K562 (cell line): Measurements from ENCODE around the gene NISCH. TPM values are rescaled to one million over a fixed set of nuclear protein-coding genes. Genes with fewer than 3 reads are reported as not detected.

ENCODE experiments used
- ASH1L ChIP-seq: fragments of 450-650 bp; IDR thresholded peaks from 2 replicates; pipeline ENCODE4 v1.6.1; 2018; ENCODE audit warnings: borderline replicate concordance, mild to moderate bottlenecking, low read depth; ENCODE audit not compliant: partially characterized antibody
- CREB1 ChIP-seq, 2 experiments: sonication (generic) in 1 of 2; formaldehyde crosslinking in 1 of 2; IDR thresholded peaks; 2 replicates each; pipeline versions ENCODE4 v1.6.1 to v1.8.0; 2012 to 2022; ENCODE audit warnings: inconsistent platforms in 1 of 2, mild to moderate bottlenecking in 1 of 2, missing genetic modification reagents in 1 of 2, moderate library complexity in 1 of 2
- EGR1 ChIP-seq: fragments of 450-650 bp; conservative IDR thresholded peaks from 2 replicates; pipeline ENCODE4 v1.6.1; 2017; ENCODE audit warnings: mild to moderate bottlenecking
- HEY1 ChIP-seq: fragments of 250-450 bp; sonication (Bioruptor Pico); IDR thresholded peaks from 2 replicates; pipeline ENCODE4 v1.5.0; 2020; ENCODE audit warnings: mild to moderate bottlenecking, moderate library complexity, borderline replicate concordance
- HMGN3 ChIP-seq: IDR thresholded peaks from 2 replicates; pipeline ENCODE4 v1.6.1; 2011; ENCODE audit warnings: borderline replicate concordance, low read depth, mild to moderate bottlenecking, mixed read lengths, low read length; ENCODE audit not compliant: insufficient read length; ENCODE audit errors: extremely low read depth
- HNRNPL ChIP-seq: fragments of 200-400 bp; formaldehyde crosslinking; IDR thresholded peaks from 2 replicates; pipeline ENCODE4 v1.6.1; 2017; ENCODE audit warnings: low read depth, mild to moderate bottlenecking, low read length
- HNRNPLL ChIP-seq: fragments of 200-400 bp; formaldehyde crosslinking; IDR thresholded peaks from 2 replicates; pipeline ENCODE4 v1.6.1; 2017; ENCODE audit warnings: low read length, low read depth, mild to moderate bottlenecking; ENCODE audit not compliant: poor library complexity, severe bottlenecking
- MAZ ChIP-seq, 2 experiments: fragments of 450-650 bp in 1 of 2; sonication (generic) in 1 of 2; formaldehyde crosslinking; IDR thresholded peaks in 1 of 2; conservative IDR thresholded peaks in 1 of 2; 2 replicates each; pipeline versions ENCODE4 v1.4.0 to v1.5.0; 2020; ENCODE audit warnings: mild to moderate bottlenecking in 1 of 2, missing genetic modification reagents in 1 of 2
- MBD2 ChIP-seq: sonication (generic); IDR thresholded peaks from 2 replicates; pipeline ENCODE4 v1.6.1; 2016; ENCODE audit warnings: low read depth, borderline replicate concordance
- NBN ChIP-seq: fragments of 450-650 bp; IDR thresholded peaks from 2 replicates; pipeline ENCODE4 v1.6.1; 2016; ENCODE audit warnings: low read depth, mild to moderate bottlenecking
- NR2C1 ChIP-seq, 2 experiments: fragments of 450-650 bp; IDR thresholded peaks; 2 replicates each; pipeline ENCODE4 v1.6.1; 2017; ENCODE audit warnings: mild to moderate bottlenecking in 2 of 2, antibody characterized with exemption in 1 of 2, inconsistent platforms in 1 of 2, missing compliant biosample characterization in 1 of 2, missing genetic modification characterization in 1 of 2
- NR2C2 ChIP-seq, 2 experiments: fragments of 200-800 bp in 1 of 2; sonication (Bioruptor generic) in 1 of 2; sonication (generic) in 1 of 2; formaldehyde crosslinking in 1 of 2; IDR thresholded peaks; 2 replicates each; pipeline versions ENCODE4 v1.6.1 to v1.8.0; 2016 to 2022; ENCODE audit warnings: mild to moderate bottlenecking in 1 of 2, missing compliant biosample characterization in 1 of 2, missing genetic modification characterization in 1 of 2, missing genetic modification reagents in 1 of 2
- RCOR1 ChIP-seq, 2 experiments: IDR thresholded peaks; 2 replicates each; pipeline ENCODE4 v1.6.1; 2012; ENCODE audit warnings: low read depth in 2 of 2, low read length in 2 of 2, borderline replicate concordance in 1 of 2, improper control_type of control experiment in 1 of 2
- SREBF2 ChIP-seq: sonication (generic); formaldehyde crosslinking; IDR thresholded peaks from 2 replicates; pipeline ENCODE4 v1.4.0; 2020; ENCODE audit warnings: mild to moderate bottlenecking, missing genetic modification reagents
- SRF ChIP-seq, 2 experiments: fragments of 250-450, 450-650 bp in 1 of 2; sonication (Bioruptor Pico) in 1 of 2; sonication (generic) in 1 of 2; formaldehyde crosslinking; IDR thresholded peaks; 2 replicates each; pipeline versions ENCODE4 v1.5.0 to v1.5.1; 2020 to 2022; ENCODE audit warnings: mild to moderate bottlenecking in 1 of 2, missing genetic modification reagents in 1 of 2
- TBL1XR1 ChIP-seq, 2 experiments: IDR thresholded peaks; 2 replicates each; pipeline ENCODE4 v1.6.1; 2012; ENCODE audit warnings: improper control_type of control experiment in 2 of 2, low read length in 2 of 2, mild to moderate bottlenecking in 1 of 2
- ZNF212 ChIP-seq: fragments of 450-650 bp; formaldehyde crosslinking; IDR thresholded peaks from 2 replicates; pipeline ENCODE4 v1.4.0; 2020; ENCODE audit warnings: mild to moderate bottlenecking
- ZNF311 ChIP-seq: fragments of 250-450 bp; sonication (Bioruptor Pico); IDR thresholded peaks from 2 replicates; pipeline ENCODE4 v1.4.0; 2020; ENCODE audit warnings: mild to moderate bottlenecking, moderate library complexity
- ZNF586 ChIP-seq: fragments of 450-650 bp; formaldehyde crosslinking; conservative IDR thresholded peaks from 2 replicates; pipeline ENCODE4 v1.4.0; 2020; ENCODE audit warnings: mild to moderate bottlenecking, moderate library complexity
- polyA plus RNA-seq, 8 experiments: library from polyadenylated mRNA; depleted of rRNA in 4 of 8; stranded (reverse) in 5 of 8; unstranded in 3 of 8; fragments of >200 nt; fragmentation: Nextera tagmentation in 2 of 8; fragmentation: Illumina TruSeq in 1 of 8; extraction: Ambion mirVana in 2 of 8; extraction: Trizol in 1 of 8; gene quantifications; 2 replicates each; pipeline versions ENCODE4 v1.2.1 to v1.2.3, GENCODE V29; 2011 to 2014; ENCODE audit warnings: inconsistent platforms in 1 of 8, missing spikeins in 1 of 8
- total RNA-seq, 7 experiments: library from RNA; depleted of rRNA in 6 of 7; stranded (reverse); fragments of >200 nt in 6 of 7; fragmentation: Illumina TruSeq in 2 of 7; extraction: Trizol in 2 of 7; gene quantifications; 2 replicates each; pipeline versions ENCODE4 v1.2.1 to v1.2.3, GENCODE V29; 2011 to 2021; ENCODE audit warnings: low replicate concordance in 1 of 7
- TF ChIP-seq, protein P1 (sequence below): fragments of 450-650 bp; formaldehyde crosslinking; IDR thresholded peaks from 2 replicates; pipeline ENCODE4 v1.4.0; 2020; ENCODE audit warnings: mild to moderate bottlenecking, moderate library complexity
- TF ChIP-seq, protein P2 (sequence below): sonication (generic); formaldehyde crosslinking; IDR thresholded peaks from 2 replicates; pipeline ENCODE4 v1.8.1; 2022; ENCODE audit warnings: missing genetic modification reagents
- TF ChIP-seq, protein P3 (sequence below): fragments of 450-650 bp; formaldehyde crosslinking; IDR thresholded peaks from 2 replicates; pipeline ENCODE4 v1.4.0; 2020; ENCODE audit warnings: mild to moderate bottlenecking, moderate library complexity

Gene NISCH
- total and polyA plus RNA-seq, 9 of the 15 experiments (the other 6 are each of a cell fraction or from before 2014, with no cell fraction given) = 0.44 to 43.5 (median 23.4) TPM

DNA sequence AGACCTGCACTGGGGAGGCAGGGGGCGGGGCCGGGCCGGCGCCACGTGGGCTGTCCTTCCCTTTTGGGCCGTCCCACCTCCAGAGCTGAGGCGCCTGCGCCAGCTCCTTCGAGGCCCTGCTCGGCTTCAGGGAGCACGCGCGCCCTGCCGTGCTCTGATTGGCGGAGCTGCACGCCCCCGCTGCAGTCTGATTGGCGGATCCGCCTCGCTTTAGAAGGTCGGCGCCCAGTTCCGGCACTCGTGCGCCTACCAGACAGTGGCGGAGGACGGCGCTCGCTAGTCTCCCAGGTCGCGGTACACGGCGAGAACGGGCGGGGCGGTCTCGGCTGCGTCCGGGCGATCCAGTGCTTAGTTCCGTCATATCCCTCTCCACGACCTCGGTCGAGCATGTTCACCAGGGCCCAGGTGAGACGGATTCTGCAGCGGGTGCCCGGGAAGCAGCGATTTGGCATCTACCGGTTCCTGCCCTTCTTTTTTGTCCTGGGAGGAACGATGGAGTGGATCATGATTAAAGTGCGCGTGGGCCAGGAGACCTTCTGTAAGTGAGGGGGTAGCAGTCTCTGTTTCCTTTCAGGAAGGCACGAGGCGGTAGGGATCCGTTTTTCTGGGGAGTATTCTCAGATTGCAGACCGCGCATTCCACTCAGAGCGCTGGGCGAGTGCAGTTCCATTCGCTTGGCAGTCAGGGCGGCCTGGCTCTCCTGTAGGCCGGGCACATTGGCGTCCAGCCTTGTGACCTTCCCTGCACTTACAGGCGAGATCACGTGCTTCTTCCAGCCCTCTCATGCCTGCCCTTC is 81.2 kb downstream of the NISCH start, which contains the start of gene UQCC5 (continued):
- TF ChIP-seq ASH1L (peak; percentile 75), TBL1XR1 (IDR thresholded peaks at IDR 0.05; ENCODE audit: low read length in 2 of 2) (no peak), ZNF311 (CRISPR knock-in tag) (no peak), HNRNPLL (peak; percentile 73), ZNF212 (CRISPR knock-in tag) (no peak), RCOR1 (IDR thresholded peaks at IDR 0.05; ENCODE audit: borderline replicate concordance in 1 of 2, low read depth in 2 of 2, low read length in 2 of 2) (no peak), HNRNPL (no peak), EGR1 (peak; percentile 98), HEY1 (no peak), MBD2 (peak; percentile 71; the same call in 1 of the 2 replicates), SRF (CRISPR knock-in tag; IDR thresholded peaks at IDR 0.05) (peak in 1 of 2 experiments; percentile 73; a peak in 1 of 4 replicates), NR2C2 (CRISPR knock-in tag; IDR thresholded peaks at IDR 0.05) (no peak; the same call in 1 of the 2 replicates), NR2C2 (tag; IDR thresholded peaks at IDR 0.05) (peak; percentile 77), NBN (no peak), ZNF586 (CRISPR knock-in tag) (no peak), HMGN3 (peak; percentile 61), NR2C1 (IDR thresholded peaks at IDR 0.05) (no peak), NR2C1 (tag; IDR thresholded peaks at IDR 0.05) (no peak), CREB1 (IDR thresholded peaks at IDR 0.05) (0 out of 2 replicates have a peak, but pooled peaks have one; percentile 25), CREB1 (CRISPR knock-in tag; IDR thresholded peaks at IDR 0.05) (no peak), MAZ (CRISPR knock-in tag; conservative IDR thresholded peaks at IDR 0.05 in 1 of 2, IDR thresholded peaks at IDR 0.05 in 1 of 2) (peak; percentile 33 to 78), SREBF2 (CRISPR knock-in tag) (no peak)
- TF ChIP-seq, protein P1, sequence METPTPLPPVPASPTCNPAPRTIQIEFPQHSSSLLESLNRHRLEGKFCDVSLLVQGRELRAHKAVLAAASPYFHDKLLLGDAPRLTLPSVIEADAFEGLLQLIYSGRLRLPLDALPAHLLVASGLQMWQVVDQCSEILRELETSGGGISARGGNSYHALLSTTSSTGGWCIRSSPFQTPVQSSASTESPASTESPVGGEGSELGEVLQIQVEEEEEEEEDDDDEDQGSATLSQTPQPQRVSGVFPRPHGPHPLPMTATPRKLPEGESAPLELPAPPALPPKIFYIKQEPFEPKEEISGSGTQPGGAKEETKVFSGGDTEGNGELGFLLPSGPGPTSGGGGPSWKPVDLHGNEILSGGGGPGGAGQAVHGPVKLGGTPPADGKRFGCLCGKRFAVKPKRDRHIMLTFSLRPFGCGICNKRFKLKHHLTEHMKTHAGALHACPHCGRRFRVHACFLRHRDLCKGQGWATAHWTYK (CRISPR knock-in tag) = no peak
- TF ChIP-seq, protein P2, sequence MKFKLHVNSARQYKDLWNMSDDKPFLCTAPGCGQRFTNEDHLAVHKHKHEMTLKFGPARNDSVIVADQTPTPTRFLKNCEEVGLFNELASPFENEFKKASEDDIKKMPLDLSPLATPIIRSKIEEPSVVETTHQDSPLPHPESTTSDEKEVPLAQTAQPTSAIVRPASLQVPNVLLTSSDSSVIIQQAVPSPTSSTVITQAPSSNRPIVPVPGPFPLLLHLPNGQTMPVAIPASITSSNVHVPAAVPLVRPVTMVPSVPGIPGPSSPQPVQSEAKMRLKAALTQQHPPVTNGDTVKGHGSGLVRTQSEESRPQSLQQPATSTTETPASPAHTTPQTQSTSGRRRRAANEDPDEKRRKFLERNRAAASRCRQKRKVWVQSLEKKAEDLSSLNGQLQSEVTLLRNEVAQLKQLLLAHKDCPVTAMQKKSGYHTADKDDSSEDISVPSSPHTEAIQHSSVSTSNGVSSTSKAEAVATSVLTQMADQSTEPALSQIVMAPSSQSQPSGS (CRISPR knock-in tag) = no peak
- TF ChIP-seq, protein P3, sequence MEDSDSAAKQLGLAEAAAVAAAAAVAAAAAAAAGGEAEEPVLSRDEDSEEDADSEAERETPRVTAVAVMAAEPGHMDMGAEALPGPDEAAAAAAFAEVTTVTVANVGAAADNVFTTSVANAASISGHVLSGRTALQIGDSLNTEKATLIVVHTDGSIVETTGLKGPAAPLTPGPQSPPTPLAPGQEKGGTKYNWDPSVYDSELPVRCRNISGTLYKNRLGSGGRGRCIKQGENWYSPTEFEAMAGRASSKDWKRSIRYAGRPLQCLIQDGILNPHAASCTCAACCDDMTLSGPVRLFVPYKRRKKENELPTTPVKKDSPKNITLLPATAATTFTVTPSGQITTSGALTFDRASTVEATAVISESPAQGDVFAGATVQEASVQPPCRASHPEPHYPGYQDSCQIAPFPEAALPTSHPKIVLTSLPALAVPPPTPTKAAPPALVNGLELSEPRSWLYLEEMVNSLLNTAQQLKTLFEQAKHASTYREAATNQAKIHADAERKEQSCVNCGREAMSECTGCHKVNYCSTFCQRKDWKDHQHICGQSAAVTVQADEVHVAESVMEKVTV = no peak
